ENCODE results near the gene ZFYVE21. TPM values are rescaled to one million over a fixed set of nuclear protein-coding genes. Genes with fewer than 3 reads are reported as not detected.

Gene ZFYVE21
- total RNA-seq, 2 experiments from 2014 or later = 18.0 to 22.5 TPM

DNA sequence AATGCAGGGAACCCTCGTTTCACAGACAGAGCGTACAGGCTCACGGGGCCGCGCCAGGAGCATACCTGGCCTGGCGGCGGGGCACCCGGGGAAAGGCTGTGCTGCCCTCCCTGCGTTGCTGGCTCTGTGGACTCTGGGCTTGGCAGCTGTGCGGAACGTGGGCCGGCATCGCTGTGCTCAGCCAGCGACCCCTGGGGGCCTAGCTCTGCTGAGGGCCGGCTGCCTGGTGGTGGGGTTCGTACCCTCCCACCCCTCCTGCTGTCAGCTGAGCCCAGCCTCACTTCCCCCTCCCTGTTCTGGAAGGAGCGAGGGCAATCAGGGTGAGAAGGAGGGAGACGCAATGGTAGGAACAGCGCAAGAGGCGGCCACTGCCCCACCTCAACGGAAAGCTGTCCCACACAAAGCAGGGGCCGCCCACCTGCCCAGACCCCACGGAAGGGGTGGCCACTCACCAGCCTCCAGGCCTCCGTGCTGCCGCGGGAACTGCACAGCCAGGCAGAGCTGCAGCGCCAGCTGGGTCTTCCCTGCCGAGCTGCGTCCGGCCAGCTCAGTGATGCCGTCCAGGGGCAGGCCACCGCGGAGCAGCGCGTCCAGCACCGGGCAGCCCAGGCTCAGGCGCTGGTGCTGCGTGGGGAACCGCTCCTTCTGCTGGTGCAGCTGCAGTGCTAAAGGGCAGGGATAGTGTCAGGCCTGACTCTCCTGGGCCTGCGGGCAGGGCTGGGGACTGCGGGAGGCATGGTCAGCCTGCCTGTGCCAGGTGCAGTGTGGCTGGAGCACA is 8.9 kb upstream of the ZFYVE21 start:
- peaks cover 3% of the 10 kb centered on the region; the same call in 1 of the 2 replicates for H4K20me1 ChIP-seq (ENCODE audit: insufficient read depth, low read length)
- peaks cover 6% of the 10 kb centered on the region for H3K79me2 ChIP-seq (ENCODE audit: insufficient read depth, low read depth, low read length)
- no peak for DNase-seq (ENCODE audit: low spot score)
- no peak overlapping the region for H3K27ac ChIP-seq (ENCODE audit: low read depth, low read length, poor library complexity, severe bottlenecking)
- H3K4me2 ChIP-seq (ENCODE audit: low read length) = no peak overlapping the region
- no peak overlapping the region for H3K4me3 ChIP-seq (ENCODE audit: low read depth, low read length, poor library complexity, severe bottlenecking)
- intact Hi-C loops (cut with micrococcal nuclease; ENCODE audit: unreplicated experiment) = no loop called here
- no peak overlapping the region for H2AFZ ChIP-seq (ENCODE audit: low read length)
- H3K9me2 ChIP-seq (ENCODE audit: insufficient read depth, low read length) = no peaks in the 10 kb centered on the region
- CTCF ChIA-PET (ENCODE audit: unreplicated experiment) = interaction anchor here (0.8 kb wide), 1 partner anchor 8 kb away, joined by 3 read pairs; no protein-coding TSS in a partner anchor
- BruUV-seq (replicated peaks) = no TSS peak
- TF ChIP-seq, protein P1, sequence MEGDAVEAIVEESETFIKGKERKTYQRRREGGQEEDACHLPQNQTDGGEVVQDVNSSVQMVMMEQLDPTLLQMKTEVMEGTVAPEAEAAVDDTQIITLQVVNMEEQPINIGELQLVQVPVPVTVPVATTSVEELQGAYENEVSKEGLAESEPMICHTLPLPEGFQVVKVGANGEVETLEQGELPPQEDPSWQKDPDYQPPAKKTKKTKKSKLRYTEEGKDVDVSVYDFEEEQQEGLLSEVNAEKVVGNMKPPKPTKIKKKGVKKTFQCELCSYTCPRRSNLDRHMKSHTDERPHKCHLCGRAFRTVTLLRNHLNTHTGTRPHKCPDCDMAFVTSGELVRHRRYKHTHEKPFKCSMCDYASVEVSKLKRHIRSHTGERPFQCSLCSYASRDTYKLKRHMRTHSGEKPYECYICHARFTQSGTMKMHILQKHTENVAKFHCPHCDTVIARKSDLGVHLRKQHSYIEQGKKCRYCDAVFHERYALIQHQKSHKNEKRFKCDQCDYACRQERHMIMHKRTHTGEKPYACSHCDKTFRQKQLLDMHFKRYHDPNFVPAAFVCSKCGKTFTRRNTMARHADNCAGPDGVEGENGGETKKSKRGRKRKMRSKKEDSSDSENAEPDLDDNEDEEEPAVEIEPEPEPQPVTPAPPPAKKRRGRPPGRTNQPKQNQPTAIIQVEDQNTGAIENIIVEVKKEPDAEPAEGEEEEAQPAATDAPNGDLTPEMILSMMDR (conservative IDR thresholded peaks at IDR 0.05; ENCODE audit: low read length) = no peak
- no peak for TF ChIP-seq EZH2phosphoT487 (IDR thresholded peaks at IDR 0.05; ENCODE audit: borderline replicate concordance, low read depth, low read length)
- no peaks in the 10 kb centered on the region for H3K9me3 ChIP-seq (ENCODE audit: low read length)
- POLR2A ChIA-PET = no interaction called here
- peaks cover 95% of the 10 kb centered on the region for H3K36me3 ChIP-seq (ENCODE audit: insufficient read depth, low read length)
- H3K4me1 ChIP-seq (ENCODE audit: insufficient read depth, low read length, poor library complexity, severe bottlenecking) = peaks cover 23% of the 10 kb centered on the region

DNA sequence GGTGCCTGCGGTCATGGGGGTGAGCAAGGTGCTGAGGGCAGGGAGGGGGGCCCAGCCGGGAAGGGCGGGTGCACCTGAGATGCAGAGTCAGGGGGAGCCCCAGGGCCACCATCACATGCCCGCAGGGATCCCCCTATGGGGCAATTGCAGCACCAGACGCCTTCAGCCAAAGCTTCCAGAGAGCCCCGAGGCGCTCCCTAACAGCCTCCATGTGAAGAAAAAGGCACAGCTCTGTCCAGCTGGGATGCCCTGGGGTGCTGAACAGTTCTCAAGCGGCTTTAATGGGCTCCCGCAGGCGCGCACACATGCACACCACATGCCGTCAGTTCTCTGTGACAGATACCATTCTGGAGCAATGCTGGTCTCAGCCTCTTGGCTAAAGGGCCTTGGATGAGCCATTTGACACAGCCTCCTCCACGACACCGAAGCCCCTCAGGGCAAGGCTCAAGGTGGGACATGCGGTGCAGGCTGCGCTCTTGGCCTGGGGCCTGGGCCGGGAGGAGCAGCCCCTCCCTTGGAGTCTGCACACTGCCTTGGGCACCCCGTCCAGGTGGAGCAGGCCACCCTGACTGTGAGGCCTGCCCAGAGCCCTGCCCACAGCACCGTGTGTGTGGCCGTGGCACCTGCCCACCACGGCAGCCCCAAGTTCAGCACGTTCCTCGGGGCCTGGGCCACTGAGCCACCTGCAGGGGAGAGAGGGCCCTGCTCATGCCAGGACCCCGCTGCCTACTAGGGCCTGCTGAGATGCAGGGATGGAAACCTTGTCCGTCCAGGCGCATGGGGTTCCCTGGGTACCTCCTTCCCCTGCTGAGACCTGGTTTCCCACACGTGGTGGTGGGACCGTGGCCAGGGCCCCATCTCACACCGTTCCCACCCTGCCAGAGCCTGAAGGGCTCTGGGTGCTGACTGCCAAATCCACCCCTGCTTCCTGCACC is 8.0 kb upstream of the ZFYVE21 start:
- peaks cover 3% of the 10 kb centered on the region; the same call in 1 of the 2 replicates for H4K20me1 ChIP-seq (ENCODE audit: insufficient read depth, low read length)
- DNase-seq (ENCODE audit: low spot score) = no peak
- POLR2A ChIA-PET = no interaction called here

More for the DNA sequence above, 8.0 kb upstream of the ZFYVE21 start:
- peaks cover 6% of the 10 kb centered on the region for H3K79me2 ChIP-seq (ENCODE audit: insufficient read depth, low read depth, low read length)
- CTCF ChIA-PET (ENCODE audit: unreplicated experiment) = interaction anchor here (0.8 kb wide), 1 partner anchor 9 kb away, joined by 3 read pairs; no protein-coding TSS in a partner anchor
- TF ChIP-seq, protein P1 (conservative IDR thresholded peaks at IDR 0.05; ENCODE audit: low read length) = no peak
- no peak for TF ChIP-seq EZH2phosphoT487 (IDR thresholded peaks at IDR 0.05; ENCODE audit: borderline replicate concordance, low read depth, low read length)
- no TSS peak for BruUV-seq (replicated peaks)
- H3K4me2 ChIP-seq (ENCODE audit: low read length) = no peak overlapping the region
- no peaks in the 10 kb centered on the region for H3K9me3 ChIP-seq (ENCODE audit: low read length)
- intact Hi-C loops (cut with micrococcal nuclease; ENCODE audit: unreplicated experiment) = no loop called here
- no peaks in the 10 kb centered on the region for H3K9me2 ChIP-seq (ENCODE audit: insufficient read depth, low read length)
- H3K4me1 ChIP-seq (ENCODE audit: insufficient read depth, low read length, poor library complexity, severe bottlenecking) = peaks cover 15% of the 10 kb centered on the region
- H3K27ac ChIP-seq (ENCODE audit: low read depth, low read length, poor library complexity, severe bottlenecking) = no peak overlapping the region
- H3K36me3 ChIP-seq (ENCODE audit: insufficient read depth, low read length) = peaks cover 96% of the 10 kb centered on the region
- no peak overlapping the region for H3K4me3 ChIP-seq (ENCODE audit: low read depth, low read length, poor library complexity, severe bottlenecking)
- no peak overlapping the region for H2AFZ ChIP-seq (ENCODE audit: low read length)
